Measurements from ENCODE around the gene TTC33. TPM values are rescaled to one million over a fixed set of nuclear protein-coding genes. Genes with fewer than 3 reads are reported as not detected.

TTC33 gene
- polyA plus RNA-seq, 4 donors: 31.5 to 43.9 (median 34.2) TPM

DNA sequence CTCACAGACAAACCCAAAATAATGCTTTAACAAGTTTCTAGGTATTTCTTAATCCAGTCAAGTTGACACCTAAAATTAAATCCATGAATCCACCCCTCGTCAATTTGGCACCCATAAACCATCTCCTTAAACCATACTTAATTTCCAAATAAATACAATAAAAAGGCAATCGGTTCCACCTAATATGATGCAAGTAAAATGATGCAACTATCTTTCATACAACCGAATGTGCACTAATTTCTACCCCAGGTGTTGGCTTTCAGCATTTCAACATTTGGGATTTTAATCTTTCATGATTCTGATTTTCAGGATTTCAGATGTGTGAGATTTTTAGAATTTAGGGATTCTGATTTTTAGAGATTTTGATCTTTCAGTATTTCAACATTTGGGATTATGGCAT lies 25.1 kb upstream of the TTC33 start:
- no peak for DNase-seq (ENCODE audit: low read depth in 4 of 4, low spot score in 2 of 4)

DNA sequence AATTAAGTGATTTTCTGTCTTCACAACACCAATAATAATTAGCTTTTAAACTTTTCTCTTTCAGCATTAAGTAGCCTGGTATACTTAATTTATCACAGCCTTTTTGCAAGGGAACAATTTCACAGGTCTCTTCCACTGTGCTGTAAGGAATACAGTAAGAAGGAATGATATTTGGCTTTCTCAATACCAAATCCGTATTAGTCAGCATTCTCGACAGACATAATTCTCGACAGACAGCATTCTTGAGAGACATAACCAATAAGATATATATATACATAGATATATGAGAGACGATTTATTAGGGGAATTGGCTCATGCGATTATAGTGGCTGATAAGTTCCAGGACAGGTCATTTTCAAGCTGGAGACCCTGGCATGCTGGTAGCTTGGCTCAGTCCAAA lies 24.4 kb upstream of the TTC33 start:
- no peak for DNase-seq (ENCODE audit: low read depth in 4 of 4, low spot score in 2 of 4)

DNA sequence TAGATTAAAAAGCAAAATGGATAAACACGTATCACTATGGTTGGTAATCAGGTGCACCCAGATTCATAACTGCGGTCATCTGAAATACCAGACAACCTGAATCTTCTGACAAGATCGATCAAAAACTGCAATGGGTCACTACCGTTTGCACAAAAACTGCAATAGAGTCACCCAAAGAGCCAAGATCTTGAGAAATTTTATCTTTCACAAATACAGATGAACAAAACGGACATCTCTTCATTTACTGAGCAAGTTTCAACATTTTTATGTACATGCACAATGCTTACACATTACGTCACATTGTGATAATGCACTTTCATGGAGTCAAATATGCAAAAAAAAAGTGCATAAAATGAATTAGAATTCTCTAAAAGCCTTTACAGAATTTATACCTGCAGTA lies 23.8 kb upstream of the TTC33 start:
- DNase-seq (ENCODE audit: low read depth in 4 of 4, low spot score in 2 of 4): no peak

DNA sequence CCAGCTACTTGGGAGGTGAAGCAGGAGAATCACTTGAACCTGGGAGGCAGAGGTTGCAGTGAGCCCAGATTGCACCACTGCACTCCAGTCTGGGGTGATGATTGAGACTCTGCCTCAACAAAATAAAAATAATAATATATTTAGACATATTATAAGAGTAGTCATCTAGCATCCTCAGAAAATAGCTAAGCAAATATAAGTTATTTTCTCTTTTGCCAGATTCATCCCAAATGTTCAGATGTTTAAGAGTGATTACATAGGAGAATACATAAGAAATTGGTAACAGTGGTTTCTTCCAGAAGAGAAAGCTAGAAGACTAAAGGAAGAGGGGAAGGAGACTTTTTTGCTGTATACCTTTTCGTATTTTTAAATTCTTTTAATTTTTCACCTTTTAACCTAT lies 22.4 kb upstream of the TTC33 start:
- DNase-seq (ENCODE audit: low read depth in 4 of 4, low spot score in 2 of 4): no peak

DNA sequence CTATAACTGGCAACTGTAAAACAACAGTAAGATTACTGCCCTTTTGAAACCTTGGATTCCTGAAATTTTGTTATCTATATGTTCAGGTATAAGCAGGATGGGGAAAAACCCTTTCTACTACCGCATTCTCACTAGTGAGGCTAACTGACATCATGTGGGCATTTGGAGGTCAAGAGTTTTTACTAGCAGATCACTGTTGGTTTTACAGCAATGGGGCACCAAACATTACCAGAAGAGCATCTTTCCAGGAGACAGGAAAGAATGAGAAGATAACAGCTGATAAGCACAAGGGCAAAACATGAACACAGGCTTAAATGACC lies 20.9 kb upstream of the TTC33 start:
- no peak for DNase-seq (ENCODE audit: low read depth in 4 of 4, low spot score in 2 of 4)

DNA sequence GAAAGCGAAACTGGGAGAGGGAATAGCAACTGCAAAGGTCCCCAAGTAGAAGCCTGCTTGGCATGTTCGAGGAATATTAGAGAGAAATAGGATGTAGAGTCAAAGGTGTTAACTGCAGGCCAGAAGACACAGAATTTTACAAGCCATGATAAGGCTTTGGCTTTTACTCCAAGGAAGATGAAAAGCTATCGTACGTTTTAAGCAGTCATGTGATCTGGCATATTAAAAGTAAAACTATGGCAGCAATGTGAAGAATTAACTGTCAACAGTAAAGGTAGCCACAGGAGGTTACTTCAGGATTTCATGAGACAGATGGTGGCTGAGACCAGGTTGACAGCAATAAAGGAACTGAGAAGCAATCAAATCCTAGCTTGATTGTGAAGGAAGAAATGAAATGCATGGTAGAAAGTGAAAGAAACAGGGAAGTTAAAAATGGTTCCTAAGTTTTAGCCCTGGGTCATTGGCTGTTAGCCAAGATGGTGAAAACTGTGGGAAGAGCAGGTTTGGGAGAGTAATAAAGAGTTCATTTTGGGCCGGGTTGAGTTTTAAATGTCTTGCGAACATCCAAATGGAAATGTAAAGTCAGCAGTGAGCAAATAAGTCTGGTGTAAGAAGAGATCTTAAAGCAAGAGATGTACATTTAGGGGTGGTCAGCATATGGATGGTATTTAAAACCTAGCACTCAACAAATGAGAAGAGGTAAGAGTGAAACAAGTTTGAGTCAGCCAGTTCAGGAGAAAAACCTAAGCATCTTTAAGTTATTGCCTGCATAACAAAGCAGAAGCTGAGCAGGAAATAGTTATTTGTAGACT lies 20.3 kb upstream of the TTC33 start:
- no peak for DNase-seq (ENCODE audit: low read depth in 4 of 4, low spot score in 2 of 4)

DNA sequence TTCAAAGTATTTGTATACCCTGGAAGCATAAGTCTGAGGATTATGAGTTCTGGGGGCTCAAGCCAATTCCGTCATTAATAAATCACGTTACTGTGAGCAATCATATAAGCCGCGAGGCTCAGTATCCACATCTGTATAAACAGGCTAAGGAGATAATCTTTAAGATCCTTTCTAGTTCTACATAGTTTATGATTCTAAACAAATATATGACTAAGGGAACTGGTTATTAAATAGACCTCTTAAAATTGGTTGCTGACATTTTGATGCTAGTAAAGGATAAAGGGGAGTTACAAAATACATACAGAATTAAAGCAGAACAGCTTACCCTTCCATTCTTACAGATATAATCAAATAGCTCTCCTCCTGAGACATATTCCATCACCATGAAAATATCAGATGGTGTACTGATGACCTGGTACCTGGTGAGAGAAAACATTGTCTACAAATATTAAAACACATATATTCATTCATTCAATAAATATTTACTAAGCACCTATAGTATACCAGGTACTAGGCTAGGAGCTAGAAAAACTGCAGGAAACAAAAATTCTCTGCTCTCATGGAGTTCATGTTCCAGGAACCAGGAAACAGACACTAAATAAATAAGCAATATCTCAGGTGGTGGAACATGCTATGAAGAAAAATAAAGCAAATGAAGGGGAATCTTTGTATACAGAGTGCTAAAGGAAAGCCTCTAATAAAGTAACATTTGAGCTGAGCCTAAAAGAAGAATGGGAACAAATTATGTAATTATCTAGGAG lies 19.5 kb upstream of the TTC33 start:
- DNase-seq (ENCODE audit: low read depth in 4 of 4, low spot score in 2 of 4): no peak

DNA sequence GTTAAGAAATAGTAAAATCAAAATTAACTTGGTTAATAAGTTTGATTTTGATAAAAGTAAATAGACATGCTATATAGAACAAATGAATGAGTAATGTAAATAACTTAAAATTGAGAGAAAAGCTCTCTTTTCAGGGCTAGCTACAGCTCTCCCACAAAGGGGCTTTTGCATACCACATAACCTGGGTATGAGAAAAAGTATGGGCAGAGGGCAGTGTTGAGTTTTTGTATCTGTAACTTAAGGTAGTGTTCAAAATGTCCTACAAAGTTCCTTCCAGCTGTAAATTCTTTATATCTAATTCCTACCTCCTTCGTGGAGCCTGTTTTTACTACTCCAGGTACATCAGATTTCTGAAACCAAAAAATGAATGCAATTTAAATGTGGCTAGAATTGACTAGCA lies 18.9 kb upstream of the TTC33 start:
- no peak for DNase-seq (ENCODE audit: low read depth in 4 of 4, low spot score in 2 of 4)

DNA sequence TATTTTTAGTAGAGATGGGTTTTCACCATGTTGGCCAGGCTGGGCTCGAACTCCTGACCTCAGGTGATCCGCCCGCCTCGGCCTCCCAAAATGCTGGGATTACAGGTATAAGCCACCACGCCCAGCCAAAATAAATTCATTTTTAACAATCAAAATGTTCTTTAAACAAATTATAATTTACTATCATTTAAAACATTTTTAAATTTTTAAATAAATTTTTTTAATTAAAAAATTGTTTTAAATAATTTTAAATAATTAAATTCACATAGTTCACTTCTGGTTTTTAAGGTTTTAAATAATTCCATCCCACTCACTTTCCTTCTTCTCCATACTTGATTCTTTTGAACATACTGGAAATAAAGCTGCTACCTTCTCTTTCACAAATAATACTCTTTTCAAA lies 15.0 kb upstream of the TTC33 start:
- no peak for DNase-seq (ENCODE audit: low read depth in 4 of 4, low spot score in 2 of 4)

DNA sequence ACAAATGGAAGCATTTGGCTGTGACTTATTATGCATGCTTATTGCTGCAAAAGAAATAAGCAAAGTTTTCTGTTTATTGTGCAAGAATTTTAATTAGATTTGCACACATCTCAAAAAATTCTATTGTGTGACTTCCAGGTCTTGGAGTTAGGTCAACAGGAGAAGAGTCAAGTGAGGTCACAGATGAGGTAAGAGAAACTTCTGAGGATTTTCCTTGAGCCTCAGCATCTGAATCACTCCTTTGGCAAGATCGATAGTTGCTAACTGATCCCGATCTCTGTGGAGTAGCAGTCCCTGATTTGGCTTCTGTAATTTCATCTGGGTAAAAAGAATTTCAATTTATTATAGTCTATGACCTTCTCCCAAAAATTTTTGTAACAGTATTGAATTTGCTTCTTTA lies 6.9 kb upstream of the TTC33 start:
- DNase-seq (ENCODE audit: low read depth in 4 of 4, low spot score in 2 of 4): no peak

DNA sequence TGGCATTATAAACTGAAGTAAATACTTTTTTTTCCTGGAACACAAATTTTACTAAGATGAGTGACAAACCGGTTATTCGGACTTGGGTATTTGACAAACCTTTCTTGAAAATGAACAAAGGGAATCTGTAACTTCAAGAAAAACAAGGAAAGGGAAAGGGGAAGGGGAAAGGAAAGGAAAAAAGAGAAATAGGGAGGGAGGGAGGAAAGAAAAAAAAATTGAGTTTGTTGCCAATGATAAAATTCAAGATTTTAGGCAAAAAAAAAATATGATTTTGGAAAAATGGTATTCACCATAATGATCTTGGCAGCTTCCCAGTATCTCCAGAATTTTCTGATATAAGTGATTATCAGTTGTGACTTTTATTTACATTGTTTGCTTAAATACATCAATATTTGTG lies 1.6 kb upstream of the TTC33 start:
- no peak for DNase-seq (ENCODE audit: low read depth in 4 of 4, low spot score in 2 of 4)

DNA sequence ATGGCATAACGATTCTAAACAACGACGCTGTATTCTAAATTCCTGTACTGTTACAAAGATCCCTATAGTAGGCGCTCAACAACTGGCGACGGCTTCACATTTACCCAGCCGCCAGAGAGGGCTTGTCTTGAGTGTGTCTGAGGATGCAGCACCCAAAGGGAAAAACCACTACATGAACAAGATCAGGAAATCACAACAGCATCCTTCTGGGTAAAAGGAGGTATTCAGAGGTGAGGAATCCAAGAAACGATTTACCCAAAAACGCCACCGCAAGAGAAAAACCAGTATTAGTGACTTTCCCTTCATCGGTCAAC lies 711 bp downstream of the TTC33 start:
- peak; percentile 61 to 86 (median 80) for DNase-seq (ENCODE audit: low read depth in 4 of 4, low spot score in 2 of 4)

DNA sequence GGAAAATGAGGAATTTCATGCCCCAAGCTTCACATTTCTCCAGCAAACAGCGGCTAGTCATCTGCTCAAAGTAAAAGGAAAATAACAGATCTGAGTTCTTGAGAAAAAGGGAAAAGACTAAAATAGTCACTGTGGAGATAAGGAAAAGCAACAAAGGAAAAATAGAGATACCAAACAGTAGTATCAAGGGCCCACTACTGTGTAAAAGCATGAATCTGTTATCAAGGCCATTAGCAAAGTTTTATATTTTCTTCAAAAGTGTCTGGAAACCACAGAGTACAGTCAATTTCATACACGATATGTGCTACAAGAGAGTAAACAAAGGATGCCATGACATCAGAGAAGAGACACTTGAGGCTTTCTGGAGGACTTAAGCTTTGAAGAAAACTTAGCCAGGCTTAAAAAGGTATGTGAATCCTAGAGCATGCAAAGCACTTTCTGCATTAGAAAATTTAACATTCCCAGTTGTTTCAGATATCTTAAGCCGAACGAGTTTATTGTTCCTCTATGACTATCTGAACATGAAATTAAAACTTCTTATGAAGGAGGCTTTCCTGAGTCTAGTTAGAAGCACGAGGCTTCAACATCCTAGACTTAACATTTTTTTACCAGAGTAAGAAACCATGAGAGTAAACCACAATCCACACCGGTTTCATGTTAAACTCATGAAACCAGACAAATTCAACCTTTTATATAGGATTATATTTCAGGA lies 1.2 kb downstream of the TTC33 start:
- peak; percentile 37 to 78 (median 46) for DNase-seq (ENCODE audit: low read depth in 4 of 4, low spot score in 2 of 4)

DNA sequence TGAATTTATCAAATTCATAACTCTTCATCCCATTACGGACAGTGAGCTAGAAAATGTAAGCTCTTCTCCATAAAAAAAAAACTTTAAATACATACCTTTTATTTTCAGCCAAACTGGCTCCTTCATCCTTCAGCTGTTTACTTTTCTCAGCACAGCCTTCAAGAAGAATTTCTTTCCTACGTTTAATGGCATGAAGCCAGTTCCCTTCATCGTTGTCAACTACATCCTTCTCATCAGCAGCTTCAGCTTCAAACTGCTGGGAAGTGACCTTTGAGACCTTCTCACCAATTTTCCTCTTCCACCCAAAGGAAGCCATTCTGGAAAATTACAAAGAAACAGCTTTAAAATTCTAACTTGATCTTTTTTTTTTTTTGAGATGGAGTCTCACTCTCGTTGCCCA lies 9.1 kb downstream of the TTC33 start:
- DNase-seq (ENCODE audit: low read depth in 4 of 4, low spot score in 2 of 4): no peak

DNA sequence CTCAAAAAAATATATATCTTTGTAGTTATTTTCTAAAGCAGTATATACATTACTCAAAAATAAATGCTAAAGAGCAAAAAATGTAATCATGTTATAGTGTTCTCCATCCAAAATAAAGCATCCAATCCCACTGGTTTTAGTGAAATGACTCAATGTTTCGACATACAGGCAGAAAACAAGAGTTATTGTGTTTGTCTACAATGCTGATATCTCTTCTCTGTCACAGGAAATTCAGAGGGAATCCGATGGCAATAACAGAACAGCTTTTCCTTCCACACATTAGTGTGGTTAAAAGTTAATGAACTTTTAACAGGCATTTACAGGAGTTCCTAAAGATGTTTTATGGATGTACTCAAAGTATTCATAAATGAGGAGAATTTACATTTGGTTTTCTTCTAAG lies 12.0 kb downstream of the TTC33 start:
- no peak for DNase-seq (ENCODE audit: low read depth in 4 of 4, low spot score in 2 of 4)

DNA sequence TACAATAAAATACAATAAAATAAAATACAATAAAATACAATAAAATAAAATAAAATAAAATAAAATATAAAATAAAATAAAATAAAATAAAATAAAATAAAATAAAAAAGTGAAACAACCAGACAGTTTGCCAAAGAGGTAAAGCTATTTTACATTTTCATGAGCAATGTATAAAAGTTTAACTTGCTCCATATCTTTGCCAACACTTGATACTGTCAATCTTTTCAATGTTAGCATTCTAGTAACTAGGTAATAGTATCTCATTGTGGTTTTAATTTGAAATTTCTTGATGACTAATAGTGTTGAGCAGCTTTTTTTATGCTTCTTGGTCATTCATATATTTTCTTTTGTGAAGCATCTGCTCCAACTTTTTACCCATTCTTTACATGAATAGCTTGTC lies 17.3 kb downstream of the TTC33 start:
- no peak for DNase-seq (ENCODE audit: low read depth in 4 of 4, low spot score in 2 of 4)

DNA sequence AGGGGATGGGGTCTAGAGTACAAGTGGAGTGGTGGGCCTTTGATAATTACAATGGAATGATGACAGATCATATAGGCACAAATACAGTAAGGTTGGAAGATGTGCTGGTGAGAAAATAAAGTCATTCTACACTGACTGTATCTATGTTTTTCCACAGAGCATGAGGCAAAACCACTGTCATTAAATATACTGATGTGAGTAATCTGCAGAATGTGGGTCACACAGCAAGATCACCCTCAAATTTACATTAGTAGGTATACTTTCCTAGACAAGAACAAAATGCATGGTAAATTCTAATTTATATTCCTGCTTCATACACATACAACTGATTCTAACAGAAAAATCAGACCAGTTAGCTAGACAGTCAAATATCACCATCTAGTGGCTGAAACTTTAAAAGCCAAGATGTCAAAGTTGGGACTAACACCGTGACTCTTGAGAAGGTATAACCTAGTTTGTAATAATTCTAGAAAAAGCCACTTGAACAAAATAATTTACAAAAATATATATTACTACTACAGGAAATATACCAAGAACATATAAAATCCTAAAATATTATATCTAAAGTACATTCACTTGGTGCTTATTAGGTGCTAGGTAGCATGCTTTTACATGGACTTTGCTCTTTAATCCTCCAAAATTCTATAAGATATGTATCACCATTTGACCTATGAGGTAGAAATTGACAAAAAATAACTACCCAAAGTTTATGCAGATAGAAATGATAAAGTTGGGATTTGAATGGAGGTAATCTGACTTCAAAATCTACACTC lies 19.5 kb downstream of the TTC33 start:
- DNase-seq (ENCODE audit: low read depth in 4 of 4, low spot score in 2 of 4): peak in 1 of 4 donors; percentile 62

DNA sequence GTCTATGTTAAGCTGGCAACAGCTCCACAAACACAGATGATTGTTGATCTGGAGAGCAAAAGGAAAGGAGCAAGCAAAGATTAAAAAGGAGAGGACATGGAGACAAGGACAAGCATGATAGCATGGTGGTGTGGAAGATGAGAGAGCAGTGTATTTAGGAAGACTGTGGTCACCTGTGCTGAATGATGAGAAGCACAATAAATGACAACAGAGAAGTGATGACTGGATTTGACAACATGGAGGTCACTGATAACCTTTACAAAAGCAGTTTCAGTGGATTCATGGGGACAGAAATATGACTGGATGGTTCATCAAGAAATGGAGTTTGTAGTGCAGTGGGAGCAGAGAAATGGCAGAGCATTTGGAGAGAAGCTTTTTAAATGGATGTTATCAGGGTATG lies 20.2 kb downstream of the TTC33 start:
- DNase-seq (ENCODE audit: low read depth in 4 of 4, low spot score in 2 of 4): no peak

DNA sequence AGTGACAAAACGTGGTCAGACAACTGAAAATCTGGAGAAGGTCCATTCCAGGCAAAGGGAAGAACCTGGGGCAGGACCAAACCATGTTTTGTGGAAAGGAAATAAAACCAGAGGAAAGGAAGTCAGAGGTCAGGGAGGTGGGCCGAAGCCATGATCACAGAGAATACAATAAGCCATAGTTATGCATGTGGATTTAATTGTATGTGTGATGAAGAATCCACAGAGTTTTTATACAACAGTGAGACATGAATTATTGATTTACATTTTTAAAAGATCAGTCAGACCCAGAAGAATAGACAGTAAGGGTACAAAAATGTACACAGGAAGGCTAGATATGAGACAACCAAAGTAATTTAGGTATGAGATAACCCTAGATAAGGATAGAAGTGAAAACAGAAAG lies 20.8 kb downstream of the TTC33 start:
- no peak for DNase-seq (ENCODE audit: low read depth in 4 of 4, low spot score in 2 of 4)

DNA sequence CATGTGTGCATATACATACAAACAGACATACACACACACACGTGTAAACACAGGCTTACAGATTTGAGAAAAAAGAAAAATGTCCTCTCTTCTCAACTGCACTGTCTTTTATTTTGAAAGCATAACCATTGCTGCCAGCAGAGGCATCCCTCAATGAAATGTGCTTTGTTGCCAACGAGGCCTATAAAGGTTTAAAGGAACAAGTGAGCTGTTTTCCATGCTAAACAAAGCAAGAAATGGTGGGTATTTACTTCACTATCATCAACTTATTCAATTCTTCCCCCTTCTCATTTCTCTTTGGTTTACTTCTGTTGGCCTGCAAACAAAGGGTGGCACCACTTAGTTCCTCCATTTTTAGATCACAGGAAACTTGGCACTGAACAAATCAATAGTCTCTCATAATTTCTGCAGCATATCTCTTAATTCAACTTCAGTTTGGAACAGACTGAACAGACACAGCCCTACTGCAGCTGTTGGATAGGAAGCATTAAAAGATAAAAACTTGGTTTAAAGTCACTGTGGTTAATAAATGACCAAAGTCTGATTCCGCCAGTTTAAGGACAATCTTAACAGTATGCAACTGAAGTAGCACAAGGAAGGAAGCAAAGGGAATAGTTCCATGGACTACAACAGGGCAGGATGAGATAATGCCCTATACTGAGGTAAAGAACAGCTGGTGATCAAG lies 21.7 kb downstream of the TTC33 start:
- no peak for DNase-seq (ENCODE audit: low read depth in 4 of 4, low spot score in 2 of 4)

DNA sequence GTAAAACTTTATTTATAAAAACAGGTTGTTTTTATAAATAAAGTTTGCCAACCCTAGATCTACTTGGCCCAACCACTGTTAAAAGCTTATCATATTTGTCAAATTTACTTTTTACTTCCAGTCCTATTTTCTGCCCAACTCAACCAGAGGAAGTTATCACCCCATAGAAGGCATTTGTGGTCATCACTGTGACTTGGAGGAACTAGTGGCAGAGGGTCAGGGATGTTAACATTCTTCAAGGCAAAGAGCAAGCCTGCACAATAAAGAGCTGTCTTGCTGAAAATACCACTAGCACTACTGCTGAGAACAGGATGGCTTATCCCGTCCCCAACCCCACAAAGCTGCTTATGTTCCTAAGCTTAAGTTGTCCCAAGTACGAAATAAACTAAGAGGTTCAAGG lies 22.3 kb downstream of the TTC33 start:
- no peak for DNase-seq (ENCODE audit: low read depth in 4 of 4, low spot score in 2 of 4)
